Testis (tissue), 3 donors: Measurements from ENCODE around the gene EFCAB11. TPM values are rescaled to one million over a fixed set of nuclear protein-coding genes. Genes with fewer than 3 reads are reported as not detected.

Experiments
- DNase-seq: peaks from one replicate; pipeline ENCODE4 v3.0.0-alpha.2; 2019
- H3K27ac ChIP-seq, 2 donors: fragments of 200-600 bp; sonication (generic); one replicate each; pipeline ENCODE4 v1.5.1; 2019
- H3K27me3 ChIP-seq: fragments of 200-600 bp; sonication (generic); one replicate; pipeline ENCODE4 v1.5.1; 2019
- H3K36me3 ChIP-seq: fragments of 200-600 bp; sonication (generic); one replicate; pipeline ENCODE4 v1.5.1; 2017; ENCODE audit warnings: low read depth; ENCODE audit errors: missing control alignments
- H3K4me1 ChIP-seq: fragments of 200-600 bp; sonication (generic); one replicate; pipeline ENCODE4 v1.5.1; 2019
- H3K4me3 ChIP-seq, 2 donors: fragments of 200-600 bp; sonication (generic); one replicate each; pipeline ENCODE4 v1.5.1; 2017 to 2019
- H3K9me3 ChIP-seq: fragments of 200-600 bp; sonication (generic); one replicate; pipeline ENCODE4 v1.5.1; 2017
- CTCF ChIP-seq, 3 experiments: fragments of 450-650 bp in 2 of 3; fragments of 200-600 bp in 1 of 3; sonication (generic) in 1 of 3; IDR thresholded peaks; one replicate each; pipeline ENCODE4 v1.5.1; 2016 to 2019; ENCODE audit warnings: antibody characterized with exemption in 3 of 3, mild to moderate bottlenecking in 2 of 3, moderate library complexity in 1 of 3
- POLR2A ChIP-seq: fragments of 450-650 bp; IDR thresholded peaks from one replicate; pipeline ENCODE4 v1.6.1; 2017; ENCODE audit warnings: antibody characterized with exemption, mild to moderate bottlenecking, moderate library complexity
- WGBS, 2 donors: methylation state at CpG; one replicate each; pipeline ENCODE4 v1.1.5; 2018; 5-methylcytosine and 5-hydroxymethylcytosine counted together
- intact Hi-C: fragments of 100-400 bp; cut with DNase I; formaldehyde crosslinking; loops from one replicate; pipeline ENCODE4 v1.15.1; 2023; ENCODE audit warnings: low total_unique reads
- polyA plus RNA-seq: library from polyadenylated mRNA; stranded (reverse); fragments of 350-450 nt; fragmentation: Illumina TruSeq; extraction: RNeasy Lipid Tissue Mini Kit (QIAGEN cat#74804); gene quantifications from one replicate; pipeline ENCODE4 v1.2.3, GENCODE V29; 2014; ENCODE audit warnings: low read depth, low replicate concordance; ENCODE audit not compliant: insufficient read depth
- total RNA-seq, 2 donors: library from RNA; depleted of rRNA; stranded (reverse); fragments of >200 nt; gene quantifications; one replicate each; pipeline ENCODE4 v1.2.3, GENCODE V29; 2016

Gene EFCAB11
- total and polyA plus RNA-seq, 3 donors from 2014 or later, result 30.5 to 78.3 (median 50.6) TPM

GRCh38 chr14:89992273-89992672 is 37.7 kb upstream of the EFCAB11 start:
- Histone ChIP-seq H3K27me3 (no peaks in the 10 kb centered on the region), H3K27ac (no peak overlapping the region), H3K9me3 (no peaks in the 10 kb centered on the region), H3K4me1 (no peaks in the 10 kb centered on the region), H3K36me3 (no peaks in the 10 kb centered on the region), H3K4me3 (no peak overlapping the region)
- intact Hi-C loops, result no loop called here
- no peak for TF ChIP-seq POLR2A
- TF ChIP-seq CTCF (IDR thresholded peaks at IDR 0.05), result no peak
- DNase-seq, result no peak
- WGBS, 2 donors, result 87 to 93% methylated on average over 3 of the region's 3 CpGs

GRCh38 chr14:89990623-89991275 is 36.2 kb upstream of the EFCAB11 start:
- intact Hi-C loops, result no loop called here
- Histone ChIP-seq H3K9me3 (no peaks in the 10 kb centered on the region), H3K27me3 (no peaks in the 10 kb centered on the region), H3K27ac (no peak overlapping the region), H3K4me3 (no peak overlapping the region), H3K4me1 (no peaks in the 10 kb centered on the region), H3K36me3 (peaks cover 6% of the 10 kb centered on the region)
- TF ChIP-seq CTCF (IDR thresholded peaks at IDR 0.05) (no peak), POLR2A (no peak)
- 58 to 65% methylated on average over 2 of the region's 2 CpGs for WGBS, 2 donors
- no peak for DNase-seq

- H3K4me1 ChIP-seq, result no peaks in the 10 kb centered on the region
- intact Hi-C loops, result no loop called here
- TF ChIP-seq CTCF (IDR thresholded peaks at IDR 0.05) (no peak), POLR2A (no peak)
- no peaks in the 10 kb centered on the region for H3K9me3 ChIP-seq
- H3K27me3 ChIP-seq, result no peaks in the 10 kb centered on the region
- 89 to 90% methylated on average over 5 of the region's 5 CpGs for WGBS, 2 donors
- H3K36me3 ChIP-seq, result peaks cover 6% of the 10 kb centered on the region
- no peak overlapping the region for H3K4me3 ChIP-seq
- H3K27ac ChIP-seq, result no peak overlapping the region
- no peak for DNase-seq
These were observed 35.7 kb upstream of the EFCAB11 start for GRCh38 chr14:89990218-89990617.

- Histone ChIP-seq H3K4me1 (no peaks in the 10 kb centered on the region), H3K9me3 (no peaks in the 10 kb centered on the region), H3K36me3 (peaks cover 6% of the 10 kb centered on the region), H3K27ac (no peak overlapping the region), H3K27me3 (no peaks in the 10 kb centered on the region), H3K4me3 (no peak overlapping the region)
- DNase-seq, result no peak
- TF ChIP-seq POLR2A, result no peak
- TF ChIP-seq CTCF (IDR thresholded peaks at IDR 0.05), result no peak
- intact Hi-C loops, result no loop called here
- WGBS, 2 donors, result 95% methylated on average over 5 of the region's 5 CpGs
These were observed 34.3 kb upstream of the EFCAB11 start for GRCh38 chr14:89988787-89989186.

GRCh38 chr14:89987161-89987475 is 32.6 kb upstream of the EFCAB11 start:
- TF ChIP-seq POLR2A, result no peak
- Histone ChIP-seq H3K27ac (no peak overlapping the region), H3K4me3 (no peak overlapping the region), H3K9me3 (no peaks in the 10 kb centered on the region), H3K27me3 (no peaks in the 10 kb centered on the region), H3K36me3 (peaks cover 6% of the 10 kb centered on the region), H3K4me1 (no peaks in the 10 kb centered on the region)
- intact Hi-C loops, result no loop called here
- DNase-seq, result no peak
